Mesendoderm (in vitro differentiated cells): ENCODE measurements around the gene TRPM3.

Source experiments
- DNase-seq: peaks from one replicate; pipeline ENCODE4 v3.0.0; 2013
- H2AK5ac ChIP-seq: 2 replicates; pipeline ENCODE4 v1.6.1; 2013; ENCODE audit warnings: low read length, inconsistent platforms
- H2BK120ac ChIP-seq: 2 replicates; pipeline ENCODE4 v1.6.1; 2013; ENCODE audit warnings: low read depth, mild to moderate bottlenecking, low read length, moderate library complexity, mixed read lengths
- H2BK15ac ChIP-seq: replicated peaks from 2 replicates; pipeline ENCODE4 v1.6.1; 2013; ENCODE audit warnings: low read depth, mild to moderate bottlenecking, moderate library complexity
- H2BK5ac ChIP-seq: 2 replicates; pipeline ENCODE4 v1.6.1; 2013; ENCODE audit warnings: low read length, inconsistent platforms
- H3K18ac ChIP-seq: 2 replicates; pipeline ENCODE4 v1.6.1; 2013; ENCODE audit warnings: mild to moderate bottlenecking, low read length, mixed read lengths
- H3K23ac ChIP-seq: one replicate; pipeline ENCODE4 v1.6.1; 2013; ENCODE audit warnings: low read length
- H3K27ac ChIP-seq: 2 replicates; pipeline ENCODE4 v1.5.1; 2013; ENCODE audit warnings: low read depth, mild to moderate bottlenecking, inconsistent platforms, low read length, moderate library complexity
- H3K27me3 ChIP-seq: 2 replicates; pipeline ENCODE4 v1.6.1; 2013; ENCODE audit warnings: low read length, control low read depth, mild to moderate bottlenecking, inconsistent platforms; ENCODE audit not compliant: insufficient read depth, poor library complexity
- H3K36me3 ChIP-seq: 2 replicates; pipeline ENCODE4 v1.6.1; 2013; ENCODE audit warnings: low read length, inconsistent platforms; ENCODE audit not compliant: control insufficient read depth, insufficient read depth
- H3K4ac ChIP-seq: one replicate; pipeline ENCODE4 v1.6.1; 2013; ENCODE audit warnings: low read depth, mild to moderate bottlenecking, low read length, moderate library complexity
- H3K4me1 ChIP-seq: 2 replicates; pipeline ENCODE4 v1.6.1; 2013; ENCODE audit warnings: low read depth, low read length, inconsistent platforms; ENCODE audit not compliant: control insufficient read depth
- H3K4me2 ChIP-seq: 2 replicates; pipeline ENCODE4 v1.6.1; 2013; ENCODE audit warnings: low read length
- H3K4me3 ChIP-seq: 2 replicates; pipeline ENCODE4 v1.5.1; 2013; ENCODE audit warnings: mild to moderate bottlenecking, low read length
- H3K56ac ChIP-seq: one replicate; pipeline ENCODE4 v1.6.1; 2013; ENCODE audit warnings: low read length
- H3K79me1 ChIP-seq: 2 replicates; pipeline ENCODE4 v1.6.1; 2013; ENCODE audit warnings: low read length, inconsistent platforms
- H3K79me2 ChIP-seq: 2 replicates; pipeline ENCODE4 v1.6.1; 2013; ENCODE audit warnings: mild to moderate bottlenecking, low read length; ENCODE audit not compliant: control insufficient read depth, insufficient read depth
- H3K9ac ChIP-seq: 2 replicates; pipeline ENCODE4 v1.6.1; 2013; ENCODE audit warnings: low read length, inconsistent platforms
- H4K5ac ChIP-seq: one replicate; pipeline ENCODE4 v1.6.1; 2013; ENCODE audit warnings: low read length
- H4K8ac ChIP-seq: one replicate; pipeline ENCODE4 v1.6.1; 2013; ENCODE audit warnings: low read depth, mild to moderate bottlenecking, control low read depth, low read length, moderate library complexity
- WGBS: extraction: QIAGEN DNeasy Blood & Tissue Kit; methylation state at CpG from one replicate; pipeline ENCODE4 v1.1.7; 2013; ENCODE audit warnings: low lambda C conversion rate, missing lambda C conversion rate; ENCODE audit not compliant: insufficient coverage; ENCODE audit errors: extremely low coverage; 5-methylcytosine and 5-hydroxymethylcytosine counted together

TRPM3 gene

DNA sequence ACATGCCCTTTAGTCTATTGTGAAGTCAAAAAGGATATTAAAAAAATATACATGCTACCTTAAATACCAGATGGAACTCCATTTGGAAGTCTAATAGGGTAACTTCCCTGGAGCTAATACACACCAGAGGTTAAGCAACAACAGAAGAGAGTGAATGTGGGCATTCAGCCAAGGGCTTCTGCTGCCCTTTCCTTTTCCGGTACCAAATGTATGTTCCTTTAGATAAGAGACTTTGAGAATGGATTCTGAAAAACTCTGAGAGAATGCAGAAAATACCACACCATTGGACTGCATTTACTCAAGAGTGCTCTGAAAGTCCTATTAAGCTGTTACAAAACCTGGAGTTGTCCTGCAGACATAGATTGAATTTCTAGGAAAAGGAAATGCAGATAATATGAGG is 23.8 kb upstream of the TRPM3 start:
- H3K9ac ChIP-seq: no peak overlapping the region
- no peak overlapping the region for H3K23ac ChIP-seq
- no CpG with 5 or more reads among the region's 1 CpG for WGBS
- no peak overlapping the region for H3K27ac ChIP-seq
- H4K5ac ChIP-seq: no peak overlapping the region
- H2BK15ac ChIP-seq: no peak overlapping the region
- no peaks in the 10 kb centered on the region for H3K4me1 ChIP-seq
- no peak for DNase-seq
- H2BK120ac ChIP-seq: no peak overlapping the region
- no peak overlapping the region for H2AK5ac ChIP-seq
- H3K4ac ChIP-seq: no peak overlapping the region
- no peak overlapping the region for H3K4me3 ChIP-seq
- no peaks in the 10 kb centered on the region for H3K79me2 ChIP-seq
- no peaks in the 10 kb centered on the region for H3K36me3 ChIP-seq
- no peak overlapping the region for H2BK5ac ChIP-seq
- no peak overlapping the region for H3K18ac ChIP-seq
- H3K79me1 ChIP-seq: no peaks in the 10 kb centered on the region
- no peak overlapping the region for H3K56ac ChIP-seq
- no peaks in the 10 kb centered on the region for H3K27me3 ChIP-seq
- no peak overlapping the region for H3K4me2 ChIP-seq
- no peak overlapping the region for H4K8ac ChIP-seq

- Histone ChIP-seq H3K36me3 (no peaks in the 10 kb centered on the region), H3K4me3 (no peak overlapping the region), H3K4me1 (no peaks in the 10 kb centered on the region), H3K4ac (no peak overlapping the region), H3K18ac (no peak overlapping the region), H2AK5ac (no peak overlapping the region), H2BK15ac (no peak overlapping the region), H3K23ac (no peak overlapping the region), H3K9ac (no peak overlapping the region), H3K27me3 (no peaks in the 10 kb centered on the region), H4K5ac (no peak overlapping the region), H3K79me2 (no peaks in the 10 kb centered on the region), H3K79me1 (no peaks in the 10 kb centered on the region), H3K56ac (no peak overlapping the region), H4K8ac (no peak overlapping the region), H2BK5ac (no peak overlapping the region), H3K4me2 (no peak overlapping the region), H3K27ac (no peak overlapping the region), H2BK120ac (no peak overlapping the region)
- DNase-seq: no peak
- WGBS: no CpG with 5 or more reads among the region's 2 CpGs
Measured at GRCh38 chr9:71144495-71144894, 23.1 kb upstream of the TRPM3 start.

GRCh38 chr9:71136696-71137095 is 15.3 kb upstream of the TRPM3 start:
- no peak overlapping the region for H2BK5ac ChIP-seq
- H3K4ac ChIP-seq: no peak overlapping the region
- H3K79me1 ChIP-seq: no peaks in the 10 kb centered on the region
- no peaks in the 10 kb centered on the region for H3K27me3 ChIP-seq
- H3K4me2 ChIP-seq: no peak overlapping the region
- no peak overlapping the region for H4K8ac ChIP-seq
- H3K56ac ChIP-seq: no peak overlapping the region
- H2BK15ac ChIP-seq: no peak overlapping the region
- no peak overlapping the region for H3K18ac ChIP-seq
- WGBS: no CpG with 5 or more reads among the region's 6 CpGs
- H3K4me3 ChIP-seq: no peak overlapping the region
- H3K23ac ChIP-seq: no peak overlapping the region
- H2AK5ac ChIP-seq: no peak overlapping the region
- no peak overlapping the region for H4K5ac ChIP-seq
- H2BK120ac ChIP-seq: no peak overlapping the region
- no peak for DNase-seq
- no peaks in the 10 kb centered on the region for H3K36me3 ChIP-seq
- no peak overlapping the region for H3K27ac ChIP-seq
- no peak overlapping the region for H3K9ac ChIP-seq
- no peaks in the 10 kb centered on the region for H3K4me1 ChIP-seq
- no peaks in the 10 kb centered on the region for H3K79me2 ChIP-seq

DNA sequence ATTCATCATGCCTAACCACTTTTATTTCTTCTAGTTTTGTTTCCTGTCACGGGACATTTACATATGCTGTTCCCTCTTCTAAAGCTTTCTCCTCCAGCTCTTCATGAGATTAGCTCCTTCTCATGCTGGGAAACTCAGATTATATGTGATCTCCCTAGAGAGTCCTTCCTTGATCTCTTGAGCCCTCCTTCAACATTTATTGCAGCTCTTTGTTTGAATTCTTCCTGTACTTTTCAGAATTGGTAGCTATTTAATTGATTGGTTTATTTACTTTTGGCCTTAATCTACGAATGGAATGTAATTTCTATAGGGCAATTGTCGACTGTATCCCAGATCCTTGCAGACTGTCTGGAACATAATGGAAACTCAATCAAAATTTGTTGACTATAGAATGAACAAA is 9.7 kb upstream of the TRPM3 start:
- Histone ChIP-seq H3K79me2 (no peaks in the 10 kb centered on the region), H3K4ac (no peak overlapping the region), H2AK5ac (no peak overlapping the region), H3K4me1 (no peaks in the 10 kb centered on the region), H3K27me3 (no peaks in the 10 kb centered on the region), H4K8ac (no peak overlapping the region), H2BK15ac (no peak overlapping the region), H3K4me2 (no peak overlapping the region), H2BK120ac (no peak overlapping the region), H3K27ac (no peak overlapping the region), H3K4me3 (no peak overlapping the region), H2BK5ac (no peak overlapping the region), H3K56ac (no peak overlapping the region), H3K36me3 (no peaks in the 10 kb centered on the region), H4K5ac (no peak overlapping the region), H3K79me1 (no peaks in the 10 kb centered on the region), H3K23ac (no peak overlapping the region), H3K9ac (no peak overlapping the region), H3K18ac (no peak overlapping the region)
- WGBS: no CpG with 5 or more reads among the region's 3 CpGs
- DNase-seq: no peak

- Histone ChIP-seq H4K8ac (no peak overlapping the region), H3K4me1 (no peaks in the 10 kb centered on the region), H3K4me2 (no peak overlapping the region), H3K79me2 (no peaks in the 10 kb centered on the region), H2AK5ac (no peak overlapping the region), H2BK120ac (no peak overlapping the region), H2BK5ac (no peak overlapping the region), H2BK15ac (no peak overlapping the region), H3K23ac (no peak overlapping the region), H3K36me3 (no peaks in the 10 kb centered on the region), H3K56ac (no peak overlapping the region), H3K27ac (no peak overlapping the region), H3K27me3 (no peaks in the 10 kb centered on the region), H3K79me1 (no peaks in the 10 kb centered on the region), H3K18ac (no peak overlapping the region), H4K5ac (no peak overlapping the region), H3K4ac (no peak overlapping the region), H3K4me3 (no peak overlapping the region), H3K9ac (no peak overlapping the region)
- WGBS: no CpG with 5 or more reads among the region's 4 CpGs
- DNase-seq: no peak
Measured at GRCh38 chr9:71130521-71130920, 9.1 kb upstream of the TRPM3 start.

DNA sequence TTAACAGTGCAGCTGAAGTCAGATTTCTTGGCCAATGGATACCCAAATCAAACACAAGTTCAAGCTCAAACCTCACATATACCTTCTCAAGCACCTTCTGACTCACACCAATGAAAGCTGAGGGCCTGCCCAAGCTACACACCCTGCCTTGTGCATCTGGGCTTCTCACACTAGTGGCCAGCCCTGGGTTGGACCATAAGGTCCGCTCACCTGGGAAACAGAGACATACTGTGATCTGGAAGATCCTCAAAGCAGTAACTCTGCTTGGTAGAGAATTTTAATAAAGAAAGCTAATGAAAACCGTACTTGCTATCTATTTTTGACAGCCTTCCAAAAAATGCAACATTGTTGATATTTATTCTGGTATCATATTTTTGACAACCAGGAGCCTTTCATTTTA is 7.4 kb upstream of the TRPM3 start:
- Histone ChIP-seq H3K27ac (no peak overlapping the region), H3K9ac (no peak overlapping the region), H2BK15ac (no peak overlapping the region), H4K8ac (no peak overlapping the region), H3K23ac (no peak overlapping the region), H3K56ac (no peak overlapping the region), H3K4me2 (no peak overlapping the region), H3K4me3 (no peak overlapping the region), H3K4me1 (no peaks in the 10 kb centered on the region), H3K79me2 (no peaks in the 10 kb centered on the region), H2BK5ac (no peak overlapping the region), H3K4ac (no peak overlapping the region), H3K79me1 (no peaks in the 10 kb centered on the region), H3K36me3 (no peaks in the 10 kb centered on the region), H4K5ac (no peak overlapping the region), H2AK5ac (no peak overlapping the region), H2BK120ac (no peak overlapping the region), H3K27me3 (no peaks in the 10 kb centered on the region), H3K18ac (no peak overlapping the region)
- no peak for DNase-seq
- no CpG with 5 or more reads among the region's 2 CpGs for WGBS
